GM23338 (cell line): ENCODE data around the gene HLA-G. TPM values are rescaled to one million over a fixed set of nuclear protein-coding genes. Genes with fewer than 3 reads are reported as not detected.

Experiments used
- ATAC-seq: fragments of 200-7000 bp; cut with Tn5 transposase; 3 replicates; pipeline ENCODE4 v1.9.1; 2020
- DNase-seq: peaks from one replicate; pipeline ENCODE4 v3.0.0-alpha.2; 2015; ENCODE audit warnings: low spot score
- H2AFZ ChIP-seq: fragments of 200-600 bp; sonication (generic); 2 replicates; pipeline ENCODE4 v1.8.0; 2016; ENCODE audit warnings: antibody characterized with exemption, mild to moderate bottlenecking, moderate library complexity
- H3F3A ChIP-seq: fragments of 200-600 bp; sonication (generic); replicated peaks from 2 replicates; pipeline ENCODE4 v1.8.0; 2017; ENCODE audit warnings: antibody characterized with exemption, mixed run types, low read depth
- H3K27ac ChIP-seq: fragments of 200-600 bp; sonication (generic); 2 replicates; pipeline ENCODE4 v1.6.1; 2016; ENCODE audit warnings: low read depth
- H3K27me3 ChIP-seq: fragments of 200-600 bp; sonication (generic); 2 replicates; pipeline ENCODE4 v1.8.0; 2016; ENCODE audit warnings: mild to moderate bottlenecking, mixed run types, moderate library complexity; ENCODE audit not compliant: insufficient read depth
- H3K36me3 ChIP-seq: fragments of 200-600 bp; sonication (generic); 2 replicates; pipeline ENCODE4 v1.8.0; 2016; ENCODE audit warnings: mild to moderate bottlenecking; ENCODE audit not compliant: insufficient read depth
- H3K4me1 ChIP-seq: fragments of 200-600 bp; sonication (generic); 2 replicates; pipeline ENCODE4 v1.8.0; 2016; ENCODE audit warnings: mild to moderate bottlenecking, moderate library complexity; ENCODE audit not compliant: insufficient read depth
- H3K4me2 ChIP-seq: fragments of 200-600 bp; sonication (generic); 2 replicates; pipeline ENCODE4 v1.7.1; 2017; ENCODE audit warnings: mixed run types
- H3K4me3 ChIP-seq: fragments of 200-600 bp; sonication (generic); 2 replicates; pipeline ENCODE4 v1.6.1; 2016; ENCODE audit warnings: mixed run types
- H3K79me2 ChIP-seq: fragments of 200-600 bp; sonication (generic); replicated peaks from 2 replicates; pipeline ENCODE4 v1.8.0; 2017; ENCODE audit warnings: mild to moderate bottlenecking; ENCODE audit not compliant: insufficient read depth
- H3K9me2 ChIP-seq: fragments of 200-600 bp; sonication (generic); 2 replicates; pipeline ENCODE4 v1.8.0; 2017; ENCODE audit not compliant: insufficient read depth
- H4K20me1 ChIP-seq: fragments of 200-600 bp; sonication (generic); replicated peaks from 2 replicates; pipeline ENCODE4 v1.8.0; 2017; ENCODE audit warnings: mild to moderate bottlenecking; ENCODE audit not compliant: insufficient read depth
- H3K27ac Mint-ChIP-seq: 2 replicates; pipeline ENCODE4 v1.8.0; 2020; ENCODE audit warnings: inconsistent platforms, mild to moderate bottlenecking, moderate library complexity, mixed read lengths
- H3K27me3 Mint-ChIP-seq: 3 replicates; pipeline ENCODE4 v1.8.0; 2022; ENCODE audit warnings: low read depth, mild to moderate bottlenecking, moderate library complexity, mixed read lengths, inconsistent platforms; ENCODE audit not compliant: insufficient read depth, poor library complexity
- H3K36me3 Mint-ChIP-seq: 3 replicates; pipeline ENCODE4 v1.8.0; 2021; ENCODE audit warnings: low read depth, mild to moderate bottlenecking, inconsistent platforms, moderate library complexity, mixed read lengths
- H3K4me1 Mint-ChIP-seq: 3 replicates; pipeline ENCODE4 v1.8.0; 2020; ENCODE audit warnings: mild to moderate bottlenecking, inconsistent platforms, mixed read lengths
- H3K4me3 Mint-ChIP-seq: 3 replicates; pipeline ENCODE4 v1.8.0; 2021; ENCODE audit warnings: moderate library complexity, mild to moderate bottlenecking, inconsistent platforms, mixed read lengths
- H3K9me3 Mint-ChIP-seq: 3 replicates; pipeline ENCODE4 v1.8.0; 2020; ENCODE audit warnings: moderate library complexity, mild to moderate bottlenecking, inconsistent platforms, mixed read lengths
- ETS1 ChIP-seq: IDR thresholded peaks from 2 replicates; pipeline ENCODE4 v1.6.1; 2016; ENCODE audit warnings: antibody characterized with exemption
- JUNB ChIP-seq: IDR thresholded peaks from one replicate; pipeline ENCODE4 v1.6.1; 2016; ENCODE audit warnings: antibody characterized with exemption; ENCODE audit not compliant: unreplicated experiment
- NANOG ChIP-seq: IDR thresholded peaks from 2 replicates; pipeline ENCODE4 v1.6.1; 2016; ENCODE audit warnings: antibody characterized with exemption, borderline replicate concordance
- REST ChIP-seq: IDR thresholded peaks from one replicate; pipeline ENCODE4 v1.6.1; 2018; ENCODE audit warnings: antibody characterized with exemption; ENCODE audit not compliant: unreplicated experiment
- STAT1 ChIP-seq: IDR thresholded peaks from one replicate; pipeline ENCODE4 v1.6.1; 2016; ENCODE audit warnings: antibody characterized with exemption; ENCODE audit not compliant: unreplicated experiment
- ZNF331 ChIP-seq: fragments of 250-450 bp; sonication (Bioruptor Pico); IDR thresholded peaks from 2 replicates; pipeline ENCODE4 v1.5.0; 2020; ENCODE audit warnings: low read depth, mild to moderate bottlenecking, moderate library complexity
- ZNF462 ChIP-seq: fragments of 250-450 bp; sonication (Bioruptor Pico); IDR thresholded peaks from 2 replicates; pipeline ENCODE4 v1.5.0; 2020; ENCODE audit warnings: mild to moderate bottlenecking, moderate library complexity
- polyA plus RNA-seq: library from polyadenylated mRNA; unstranded; fragments of >200 nt; fragmentation: Nextera tagmentation; extraction: Ambion mirVana; gene quantifications from 2 replicates; pipeline ENCODE4 v1.2.1, GENCODE V29; 2016
- total RNA-seq: library from RNA; depleted of rRNA; stranded (reverse); fragments of >200 nt; shearing (Covaris generic); gene quantifications from 2 replicates; pipeline ENCODE4 v1.2.3, GENCODE V29; 2014

The HLA-G gene
- total and polyA plus RNA-seq, 2 experiments from 2014 or later, result 2.5 to 2.8 TPM

GRCh38 chr6:29811377-29811776 lies 16.2 kb upstream of the HLA-G start (continued):
- no peak for TF ChIP-seq ZNF462 (CRISPR knock-in tag)
- TF ChIP-seq JUNB, result no peak
- no peak for TF ChIP-seq ETS1
- no peak for TF ChIP-seq NANOG

GRCh38 chr6:29813066-29813465 lies 14.6 kb upstream of the HLA-G start:
- H3K27ac ChIP-seq, result no peak overlapping the region
- H3K27ac Mint-ChIP-seq, result no peak overlapping the region; the same call in 1 of the 2 replicates
- no peaks in the 10 kb centered on the region; the same call in 2 of the 3 replicates for H3K4me1 Mint-ChIP-seq
- peaks cover 12% of the 10 kb centered on the region for H3K27me3 Mint-ChIP-seq
- H3K4me1 ChIP-seq, result no peaks in the 10 kb centered on the region
- H3K4me3 ChIP-seq, result no peak overlapping the region
- no peaks in the 10 kb centered on the region for H3K9me3 Mint-ChIP-seq
- H3K36me3 ChIP-seq, result no peaks in the 10 kb centered on the region
- no peak for DNase-seq
- no peak overlapping the region for H3K4me2 ChIP-seq
- no peak for ATAC-seq
- H2AFZ ChIP-seq, result no peak overlapping the region
- H3K27me3 ChIP-seq, result no peaks in the 10 kb centered on the region
- 0 out of 2 replicates have a peak, but pooled peaks cover under 1% of the 10 kb centered on the region for H3K9me2 ChIP-seq
- no peaks in the 10 kb centered on the region for H4K20me1 ChIP-seq
- H3K36me3 Mint-ChIP-seq, result no peaks in the 10 kb centered on the region
- H3K79me2 ChIP-seq, result no peaks in the 10 kb centered on the region
- H3F3A ChIP-seq, result no peaks in the 10 kb centered on the region
- no peak overlapping the region for H3K4me3 Mint-ChIP-seq
- TF ChIP-seq NANOG, result no peak
- no peak for TF ChIP-seq REST
- TF ChIP-seq STAT1, result no peak
- TF ChIP-seq ZNF331 (CRISPR knock-in tag), result no peak
